SK-N-DZ (cell line): ENCODE data around the gene SYT14.
"Not testable (repeated sequence)": the region's sequence is repeated elsewhere in the genome, so short reads cannot be mapped to it uniquely, and the experiment has no call there.

Experiments used
- DNase-seq: peaks from one replicate; pipeline ENCODE4 v3.0.0-alpha.2; 2015; ENCODE audit warnings: low spot score

Gene SYT14

GRCh38 chr1:210117198-210117597 is 179.2 kb downstream of the SYT14 start:
- DNase-seq, result no peak

GRCh38 chr1:210117681-210118170 is 179.7 kb downstream of the SYT14 start:
- no peak for DNase-seq

GRCh38 chr1:210123383-210123782 is 185.4 kb downstream of the SYT14 start:
- peak; percentile 96 for DNase-seq

GRCh38 chr1:210123924-210124589 is 186.0 kb downstream of the SYT14 start:
- peak; percentile 10 for DNase-seq

- no peak for DNase-seq
Observed at GRCh38 chr1:210124736-210125135, 186.7 kb downstream of the SYT14 start.

- DNase-seq, result peak; percentile 79
Observed at GRCh38 chr1:210125143-210125542, 187.1 kb downstream of the SYT14 start.

- no peak for DNase-seq
Observed at GRCh38 chr1:210129092-210129491, 191.1 kb downstream of the SYT14 start.

GRCh38 chr1:210129759-210130158 is 191.7 kb downstream of the SYT14 start:
- DNase-seq, result no peak

GRCh38 chr1:210132582-210132981 is 194.6 kb downstream of the SYT14 start:
- DNase-seq, result no peak

- peak; percentile 66 for DNase-seq
Observed at GRCh38 chr1:210143465-210144062, 205.5 kb downstream of the SYT14 start.

- no peak for DNase-seq
Observed at GRCh38 chr1:210144736-210145135, 206.7 kb downstream of the SYT14 start.

GRCh38 chr1:210151052-210151672 is 213.1 kb downstream of the SYT14 start:
- no peak for DNase-seq

- no peak for DNase-seq
Observed at GRCh38 chr1:210159211-210159610, 221.2 kb downstream of the SYT14 start.

GRCh38 chr1:210170220-210170619 is 232.2 kb downstream of the SYT14 start:
- DNase-seq, result no peak

GRCh38 chr1:210174133-210174532 is 236.1 kb downstream of the SYT14 start:
- no peak for DNase-seq

- no peak for DNase-seq
Observed at GRCh38 chr1:210185063-210185462, 247.0 kb downstream of the SYT14 start.

GRCh38 chr1:210187849-210188606 is 250.0 kb downstream of the SYT14 start:
- not testable (repeated sequence) for DNase-seq

- no peak for DNase-seq
Observed at GRCh38 chr1:210189426-210189825, 251.4 kb downstream of the SYT14 start.

GRCh38 chr1:210195635-210196160 is 257.7 kb downstream of the SYT14 start:
- no peak for DNase-seq

GRCh38 chr1:210196266-210196665 is 258.2 kb downstream of the SYT14 start:
- DNase-seq, result not testable (repeated sequence)

GRCh38 chr1:210198840-210199239 is 260.8 kb downstream of the SYT14 start:
- no peak for DNase-seq
